Nephron progenitor cell (in vitro differentiated cells): Measurements from ENCODE around the gene COLQ.

ENCODE experiments used
- DNase-seq: peaks from one replicate; pipeline ENCODE4 v3.0.0; 2021
- H3K27ac Mint-ChIP-seq: 2 replicates; pipeline ENCODE4 v1.8.0; 2021; ENCODE audit warnings: mild to moderate bottlenecking, moderate library complexity, mixed read lengths
- H3K27me3 Mint-ChIP-seq: 2 replicates; pipeline ENCODE4 v1.8.0; 2021; ENCODE audit warnings: mild to moderate bottlenecking, low read depth, mixed read lengths; ENCODE audit not compliant: poor library complexity
- H3K36me3 Mint-ChIP-seq: 2 replicates; pipeline ENCODE4 v1.8.0; 2021; ENCODE audit warnings: low read depth, mixed read lengths
- H3K4me1 Mint-ChIP-seq: 2 replicates; pipeline ENCODE4 v1.8.0; 2021; ENCODE audit warnings: mixed read lengths
- H3K4me3 Mint-ChIP-seq: 2 replicates; pipeline ENCODE4 v1.8.0; 2021; ENCODE audit warnings: mild to moderate bottlenecking, moderate library complexity, mixed read lengths
- H3K9me3 Mint-ChIP-seq: 2 replicates; pipeline ENCODE4 v1.8.0; 2021; ENCODE audit warnings: mild to moderate bottlenecking, moderate library complexity, mixed read lengths
- CTCF ChIP-seq: fragments of 200-600 bp; sonication (generic); IDR thresholded peaks from 2 replicates; pipeline ENCODE4 v1.5.0; 2021; ENCODE audit warnings: antibody characterized with exemption

COLQ gene

GRCh38 chr3:15495461-15496340 lies 25.8 kb downstream of the COLQ start:
- no peak for TF ChIP-seq CTCF
- Mint-ChIP-seq H3K36me3 (no peaks in the 10 kb centered on the region), H3K4me3 (no peak overlapping the region), H3K9me3 (no peaks in the 10 kb centered on the region), H3K4me1 (peaks cover 58% of the 10 kb centered on the region), H3K27me3 (peaks cover 2% of the 10 kb centered on the region), H3K27ac (peak overlapping the region; percentile 84)
- DNase-seq, result no peak

- no peak overlapping the region for H3K27ac Mint-ChIP-seq
- no peak for DNase-seq
- no peak for TF ChIP-seq CTCF
- no peak overlapping the region for H3K4me3 Mint-ChIP-seq
- H3K9me3 Mint-ChIP-seq, result no peaks in the 10 kb centered on the region
- no peaks in the 10 kb centered on the region for H3K36me3 Mint-ChIP-seq
- H3K27me3 Mint-ChIP-seq, result no peaks in the 10 kb centered on the region
- H3K4me1 Mint-ChIP-seq, result peaks cover 49% of the 10 kb centered on the region
Measured at GRCh38 chr3:15493436-15493835, 28.1 kb downstream of the COLQ start.

GRCh38 chr3:15492847-15493360 lies 28.6 kb downstream of the COLQ start:
- no peak for TF ChIP-seq CTCF
- H3K27ac Mint-ChIP-seq, result no peak overlapping the region
- H3K4me3 Mint-ChIP-seq, result no peak overlapping the region
- H3K36me3 Mint-ChIP-seq, result peaks cover 2% of the 10 kb centered on the region
- peaks cover 43% of the 10 kb centered on the region for H3K4me1 Mint-ChIP-seq
- H3K9me3 Mint-ChIP-seq, result no peaks in the 10 kb centered on the region
- DNase-seq, result no peak
- H3K27me3 Mint-ChIP-seq, result no peaks in the 10 kb centered on the region

- no peak overlapping the region for H3K27ac Mint-ChIP-seq
Measured at GRCh38 chr3:15491143-15491542, 30.4 kb downstream of the COLQ start.

GRCh38 chr3:15490158-15490557 lies 31.3 kb downstream of the COLQ start:
- no peak for DNase-seq
- Mint-ChIP-seq H3K4me3 (no peak overlapping the region), H3K27me3 (no peaks in the 10 kb centered on the region), H3K9me3 (no peaks in the 10 kb centered on the region), H3K27ac (no peak overlapping the region), H3K36me3 (peaks cover 26% of the 10 kb centered on the region), H3K4me1 (peaks cover 19% of the 10 kb centered on the region)
- TF ChIP-seq CTCF, result no peak

More at GRCh38 chr3:15491143-15491542, 30.4 kb downstream of the COLQ start:
- no peak overlapping the region for H3K4me3 Mint-ChIP-seq
- H3K27me3 Mint-ChIP-seq, result no peaks in the 10 kb centered on the region
- no peak for DNase-seq
- H3K36me3 Mint-ChIP-seq, result peaks cover 18% of the 10 kb centered on the region
- TF ChIP-seq CTCF, result no peak
- H3K9me3 Mint-ChIP-seq, result no peaks in the 10 kb centered on the region
- peaks cover 29% of the 10 kb centered on the region for H3K4me1 Mint-ChIP-seq

GRCh38 chr3:15488002-15488401 lies 33.5 kb downstream of the COLQ start:
- no peak overlapping the region for H3K4me3 Mint-ChIP-seq
- no peak for TF ChIP-seq CTCF
- peaks cover 8% of the 10 kb centered on the region for H3K27me3 Mint-ChIP-seq
- peaks cover 2% of the 10 kb centered on the region for H3K4me1 Mint-ChIP-seq
- no peak for DNase-seq
- peaks cover 32% of the 10 kb centered on the region for H3K36me3 Mint-ChIP-seq
- H3K27ac Mint-ChIP-seq, result no peak overlapping the region
- H3K9me3 Mint-ChIP-seq, result peaks cover 20% of the 10 kb centered on the region
